Lower lobe of right lung (tissue), 2 donors: Measurements from ENCODE around the gene HIVEP2. TPM values are rescaled to one million over a fixed set of nuclear protein-coding genes. Genes with fewer than 3 reads are reported as not detected.
A peak's percentile ranks its signal among the peaks of the same experiment; 100 is the strongest.

Experiments
- ATAC-seq, 2 donors: fragments of 200-7000 bp; cut with Tn5 transposase; one replicate each; pipeline ENCODE4 v1.9.1; 2020 to 2022; ENCODE audit warnings: mild to moderate bottlenecking in 2 of 2, moderate library complexity in 2 of 2
- DNase-seq: peaks from one replicate; pipeline ENCODE4 v3.0.0-alpha.2; 2020
- H3K27ac ChIP-seq: fragments of 200-600 bp; one replicate; pipeline ENCODE4 v1.8.0; 2022
- H3K27me3 ChIP-seq: fragments of 200-600 bp; one replicate; pipeline ENCODE4 v1.8.0; 2022; ENCODE audit warnings: low read depth
- H3K36me3 ChIP-seq: fragments of 200-600 bp; one replicate; pipeline ENCODE4 v1.8.0; 2022; ENCODE audit warnings: mild to moderate bottlenecking
- H3K4me1 ChIP-seq: fragments of 200-600 bp; one replicate; pipeline ENCODE4 v1.8.0; 2022
- H3K4me3 ChIP-seq: fragments of 200-600 bp; one replicate; pipeline ENCODE4 v1.8.0; 2022; ENCODE audit warnings: mild to moderate bottlenecking
- H3K9me3 ChIP-seq: fragments of 200-600 bp; one replicate; pipeline ENCODE4 v1.8.0; 2022
- intact Hi-C: fragments of 100-400 bp; cut with DNase I; formaldehyde crosslinking; loops from one replicate; pipeline ENCODE4 v1.11.0; 2022
- total RNA-seq: library from RNA; stranded (reverse); fragmentation: NEBNext Ultra II Directional; extraction: Animal tissue kit (Norgen Biotek cat#: 25700); gene quantifications from one replicate; pipeline ENCODE4 v1.2.1, GENCODE V29; 2021
- TF ChIP-seq, protein P1 (sequence below): fragments of 200-600 bp; IDR thresholded peaks from one replicate; pipeline ENCODE4 v1.8.0; 2022; ENCODE audit warnings: antibody characterized with exemption, mild to moderate bottlenecking
- donor health status: DM: no; HTN: yes; CAD: no; lungs with severe emphysema.

Gene HIVEP2
- total RNA-seq, 1 donor from 2014 or later: 13.1 TPM

DNA sequence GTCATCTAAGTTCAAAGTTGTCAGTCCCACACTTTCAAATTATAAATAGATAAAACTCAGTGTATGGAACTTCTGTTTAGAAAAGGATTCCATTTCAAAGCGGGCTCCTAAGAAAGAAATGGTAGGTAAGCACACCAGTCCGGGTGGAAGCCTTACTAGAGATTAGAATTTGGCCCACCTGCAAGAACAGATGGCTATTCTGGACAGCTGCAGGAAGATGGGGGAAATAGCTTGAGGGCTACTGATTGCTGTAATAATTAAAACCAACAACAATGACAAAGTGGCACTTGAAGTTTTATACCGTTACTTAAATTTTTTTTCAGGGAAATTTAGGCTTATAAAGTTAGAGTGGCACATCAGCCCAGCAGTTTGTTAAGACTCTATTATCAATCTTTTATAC lies 83.3 kb downstream of the HIVEP2 start:
- intact Hi-C loops: no loop called here
- H3K9me3 ChIP-seq: no peaks in the 10 kb centered on the region
- DNase-seq (no peak), ATAC-seq (no peak)
- H3K27ac ChIP-seq: no peak overlapping the region
- no peak overlapping the region for H3K4me3 ChIP-seq
- TF ChIP-seq, protein P1, sequence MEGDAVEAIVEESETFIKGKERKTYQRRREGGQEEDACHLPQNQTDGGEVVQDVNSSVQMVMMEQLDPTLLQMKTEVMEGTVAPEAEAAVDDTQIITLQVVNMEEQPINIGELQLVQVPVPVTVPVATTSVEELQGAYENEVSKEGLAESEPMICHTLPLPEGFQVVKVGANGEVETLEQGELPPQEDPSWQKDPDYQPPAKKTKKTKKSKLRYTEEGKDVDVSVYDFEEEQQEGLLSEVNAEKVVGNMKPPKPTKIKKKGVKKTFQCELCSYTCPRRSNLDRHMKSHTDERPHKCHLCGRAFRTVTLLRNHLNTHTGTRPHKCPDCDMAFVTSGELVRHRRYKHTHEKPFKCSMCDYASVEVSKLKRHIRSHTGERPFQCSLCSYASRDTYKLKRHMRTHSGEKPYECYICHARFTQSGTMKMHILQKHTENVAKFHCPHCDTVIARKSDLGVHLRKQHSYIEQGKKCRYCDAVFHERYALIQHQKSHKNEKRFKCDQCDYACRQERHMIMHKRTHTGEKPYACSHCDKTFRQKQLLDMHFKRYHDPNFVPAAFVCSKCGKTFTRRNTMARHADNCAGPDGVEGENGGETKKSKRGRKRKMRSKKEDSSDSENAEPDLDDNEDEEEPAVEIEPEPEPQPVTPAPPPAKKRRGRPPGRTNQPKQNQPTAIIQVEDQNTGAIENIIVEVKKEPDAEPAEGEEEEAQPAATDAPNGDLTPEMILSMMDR: no peak
- peaks cover 11% of the 10 kb centered on the region for H3K4me1 ChIP-seq
- H3K36me3 ChIP-seq: no peaks in the 10 kb centered on the region
- no peaks in the 10 kb centered on the region for H3K27me3 ChIP-seq

DNA sequence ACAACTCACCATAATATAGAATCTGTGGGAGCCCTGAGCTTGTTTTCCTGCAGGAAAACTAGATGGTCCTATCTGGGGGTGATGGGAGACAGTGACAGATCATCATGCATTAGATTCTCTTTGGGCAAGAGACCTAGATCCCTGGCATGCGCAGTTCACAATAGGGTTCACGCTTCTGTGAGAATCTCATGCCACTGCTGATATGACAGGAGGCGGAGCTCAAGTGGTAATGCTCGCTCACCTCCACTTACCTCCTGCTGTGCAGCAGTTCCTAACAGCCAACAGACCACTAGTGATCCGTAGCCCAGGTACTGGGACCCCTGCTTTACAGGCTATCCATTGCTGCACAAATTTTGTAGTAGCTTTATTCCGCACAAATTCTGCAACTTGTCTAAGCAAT lies 84.5 kb downstream of the HIVEP2 start:
- no peak overlapping the region for H3K4me3 ChIP-seq
- intact Hi-C loops: no loop called here
- no peak overlapping the region for H3K27ac ChIP-seq
- ATAC-seq (no peak), DNase-seq (no peak)
- TF ChIP-seq, protein P1: no peak
- no peaks in the 10 kb centered on the region for H3K9me3 ChIP-seq
- H3K4me1 ChIP-seq: peaks cover 4% of the 10 kb centered on the region
- no peaks in the 10 kb centered on the region for H3K27me3 ChIP-seq
- no peaks in the 10 kb centered on the region for H3K36me3 ChIP-seq

DNA sequence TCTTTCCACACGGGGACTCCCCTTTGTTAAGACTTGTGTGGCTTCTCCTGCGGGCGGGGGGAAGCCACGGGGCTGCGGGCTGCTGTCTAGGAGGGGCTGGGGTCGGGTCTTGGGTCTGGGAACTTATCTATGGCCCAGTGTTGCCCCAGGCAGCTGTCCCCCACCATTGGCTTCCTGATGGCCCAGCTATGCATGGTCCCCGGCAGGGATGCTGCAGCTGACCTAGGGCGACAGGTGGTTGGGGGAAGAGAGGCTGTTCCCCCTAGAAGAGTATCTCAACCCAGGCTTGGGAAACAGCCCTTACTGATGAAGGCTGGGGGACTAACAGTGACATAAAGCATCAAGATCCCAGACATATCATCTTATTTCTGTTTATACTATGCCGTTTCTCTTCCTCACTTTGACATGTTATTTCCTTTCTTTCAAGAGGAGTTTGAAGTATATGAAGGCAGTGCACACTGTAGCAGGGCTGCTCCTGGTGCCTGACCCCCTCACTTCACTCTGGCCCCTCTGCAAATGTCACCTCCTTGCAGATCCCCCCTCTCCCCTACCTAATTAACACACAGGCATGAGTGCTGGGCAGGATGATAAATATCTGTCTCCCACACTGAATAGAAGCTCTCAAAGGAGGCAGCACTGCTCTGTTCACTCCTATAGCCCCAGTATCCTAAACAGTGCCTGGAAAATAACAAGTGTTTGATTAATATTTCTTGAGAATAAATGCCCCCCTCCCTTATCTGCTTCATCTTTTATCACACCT lies 87.0 kb downstream of the HIVEP2 start:
- H3K9me3 ChIP-seq: no peaks in the 10 kb centered on the region
- H3K4me1 ChIP-seq: peaks cover 16% of the 10 kb centered on the region
- DNase-seq (no peak), ATAC-seq (peak in 1 of 2 donors; percentile 25)
- peak overlapping the region; percentile 0 for H3K27ac ChIP-seq
- H3K4me3 ChIP-seq: no peak overlapping the region
- intact Hi-C loops: no loop called here
- no peaks in the 10 kb centered on the region for H3K27me3 ChIP-seq
- TF ChIP-seq, protein P1: no peak
- H3K36me3 ChIP-seq: no peaks in the 10 kb centered on the region

DNA sequence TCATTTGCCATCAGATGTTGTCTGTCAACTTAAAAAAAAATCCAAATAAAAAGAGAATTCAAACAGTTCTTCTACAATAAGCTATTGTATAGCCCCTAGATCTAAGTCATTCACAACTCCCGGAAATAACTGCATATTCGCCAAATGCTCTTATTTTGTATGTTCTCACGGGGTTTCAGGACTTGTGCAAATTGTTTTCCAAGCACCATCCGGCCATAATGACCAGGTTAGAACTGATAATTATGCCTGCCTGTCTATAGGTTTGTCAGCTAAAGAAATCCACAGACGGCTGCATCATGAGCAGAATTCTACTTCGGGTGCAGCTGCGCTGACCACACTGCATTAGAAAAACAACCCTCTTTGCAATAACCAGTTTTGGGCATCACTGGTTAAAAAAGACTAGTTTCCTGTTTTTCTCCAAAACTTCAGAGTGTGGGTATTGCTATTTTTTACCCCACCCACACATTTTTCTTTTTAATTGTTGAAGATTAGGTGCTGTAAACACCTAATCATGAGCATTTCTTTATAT lies 87.7 kb downstream of the HIVEP2 start:
- ATAC-seq (no peak), DNase-seq (no peak)
- H3K4me1 ChIP-seq: peaks cover 16% of the 10 kb centered on the region
- H3K27me3 ChIP-seq: no peaks in the 10 kb centered on the region
- intact Hi-C loops: no loop called here
- H3K36me3 ChIP-seq: no peaks in the 10 kb centered on the region
- H3K27ac ChIP-seq: peak overlapping the region; percentile 0
- TF ChIP-seq, protein P1: no peak
- no peaks in the 10 kb centered on the region for H3K9me3 ChIP-seq
- H3K4me3 ChIP-seq: no peak overlapping the region

DNA sequence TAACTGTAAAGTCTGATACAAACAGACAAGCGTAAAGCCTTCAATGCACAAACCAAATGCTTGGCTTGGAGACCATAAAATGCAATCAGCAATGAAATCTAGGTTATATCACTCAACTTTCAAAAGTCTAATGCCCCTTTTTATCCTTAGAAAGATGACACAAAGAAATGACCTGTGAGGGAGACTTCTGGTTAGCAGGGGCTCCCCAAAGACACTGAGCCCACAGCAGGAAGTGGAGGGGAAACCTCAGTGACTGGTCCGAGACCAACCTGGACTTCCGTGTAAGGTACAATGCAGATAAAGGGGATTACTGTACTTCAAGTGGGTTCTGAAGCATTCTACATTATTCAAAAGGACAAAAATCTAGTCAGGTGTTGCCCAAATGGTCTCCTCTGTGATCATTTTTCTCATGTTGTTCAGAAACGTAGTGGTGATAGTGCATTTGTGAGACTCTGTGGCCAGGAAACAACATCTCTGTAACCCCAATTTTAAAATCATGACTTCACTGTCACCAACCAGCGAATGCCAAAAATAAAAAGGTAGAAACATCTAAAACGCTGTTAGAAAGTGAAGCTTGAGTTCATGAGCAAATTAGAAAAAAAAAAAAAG lies 88.2 kb downstream of the HIVEP2 start:
- H3K27ac ChIP-seq: no peak overlapping the region
- TF ChIP-seq, protein P1: no peak

More for the DNA sequence above, 88.2 kb downstream of the HIVEP2 start:
- ATAC-seq (no peak), DNase-seq (no peak)
- Histone ChIP-seq H3K4me3 (no peak overlapping the region), H3K27me3 (no peaks in the 10 kb centered on the region), H3K36me3 (no peaks in the 10 kb centered on the region), H3K4me1 (peaks cover 16% of the 10 kb centered on the region), H3K9me3 (no peaks in the 10 kb centered on the region)
- intact Hi-C loops: no loop called here
